ENCODE measurements around the gene YBX1.
"Not testable (repeated sequence)": the region's sequence is repeated elsewhere in the genome, so short reads cannot be mapped to it uniquely, and the experiment has no call there.

The YBX1 gene

DNA sequence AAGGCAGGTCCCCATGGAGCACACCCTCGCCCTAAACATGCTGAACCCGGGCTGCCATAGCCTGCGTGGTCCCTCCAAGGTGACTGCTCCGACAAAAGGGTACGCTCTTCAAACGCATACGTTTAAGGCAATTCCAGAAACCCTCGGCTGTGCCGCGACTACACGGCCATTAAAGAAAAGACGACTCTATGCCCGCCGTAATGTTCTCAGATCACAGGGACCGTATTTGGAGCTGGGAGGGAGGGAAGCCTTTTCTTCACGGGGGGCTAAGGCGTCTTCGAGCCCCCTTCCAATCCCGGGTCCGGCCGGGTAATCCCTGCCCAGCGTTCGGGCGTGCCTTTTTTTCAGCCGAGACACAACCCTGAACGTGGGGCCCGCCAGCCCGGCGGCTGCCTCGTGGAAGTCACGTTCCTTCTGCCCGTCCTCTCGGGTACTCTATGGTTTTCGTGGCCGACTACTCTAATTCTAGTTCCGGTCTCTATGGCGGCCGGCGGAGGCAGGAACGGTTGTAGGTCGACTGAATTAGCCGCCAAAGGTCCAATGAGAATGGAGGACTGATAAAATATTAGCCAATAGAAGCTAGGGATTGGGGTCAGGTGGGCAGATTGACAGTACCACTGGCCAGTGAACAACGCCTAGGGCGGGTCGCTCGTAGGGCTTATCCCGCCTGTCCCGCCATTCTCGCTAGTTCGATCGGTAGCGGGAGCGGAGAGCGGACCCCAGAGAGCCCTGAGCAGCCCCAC is at the start of gene YBX1:
YBX1 (plus strand) TSS at position 678 of the 743 bp plus-strand sequence. CDS start 148 bp downstream, outside the sequence.
- in situ Hi-C loops (cut with MboI; ENCODE audit: low sequenced_read_pairs): no loop called here

- in situ Hi-C loops (cut with MboI; ENCODE audit: low sequenced_read_pairs): no loop called here
These were observed 43.1 kb upstream of the YBX1 start for GRCh38 chr1:42639116-42639515.

DNA sequence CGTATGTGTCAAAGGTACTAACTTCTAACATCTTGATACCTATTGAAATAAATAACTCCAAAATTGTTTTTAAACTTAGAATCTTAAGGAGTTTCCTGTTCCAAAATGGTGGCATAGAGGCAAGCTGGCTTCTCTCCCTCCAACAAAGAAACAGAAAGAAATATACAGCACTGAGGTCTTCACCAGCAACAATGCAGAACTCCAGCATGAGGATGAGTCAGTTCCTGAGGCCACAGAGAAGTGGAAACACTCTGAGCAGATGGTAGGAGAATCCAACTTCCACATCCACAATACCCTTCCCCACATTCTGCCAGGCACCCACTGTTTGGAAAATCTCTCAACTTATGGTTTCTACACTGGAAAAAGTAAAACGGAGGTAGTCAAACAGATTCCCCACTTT is 36.2 kb upstream of the YBX1 start:
- in situ Hi-C loops (cut with MboI; ENCODE audit: low sequenced_read_pairs): no loop called here

GRCh38 chr1:42657201-42657600 is 25.0 kb upstream of the YBX1 start:
- in situ Hi-C loops (cut with MboI; ENCODE audit: low sequenced_read_pairs): no loop called here

DNA sequence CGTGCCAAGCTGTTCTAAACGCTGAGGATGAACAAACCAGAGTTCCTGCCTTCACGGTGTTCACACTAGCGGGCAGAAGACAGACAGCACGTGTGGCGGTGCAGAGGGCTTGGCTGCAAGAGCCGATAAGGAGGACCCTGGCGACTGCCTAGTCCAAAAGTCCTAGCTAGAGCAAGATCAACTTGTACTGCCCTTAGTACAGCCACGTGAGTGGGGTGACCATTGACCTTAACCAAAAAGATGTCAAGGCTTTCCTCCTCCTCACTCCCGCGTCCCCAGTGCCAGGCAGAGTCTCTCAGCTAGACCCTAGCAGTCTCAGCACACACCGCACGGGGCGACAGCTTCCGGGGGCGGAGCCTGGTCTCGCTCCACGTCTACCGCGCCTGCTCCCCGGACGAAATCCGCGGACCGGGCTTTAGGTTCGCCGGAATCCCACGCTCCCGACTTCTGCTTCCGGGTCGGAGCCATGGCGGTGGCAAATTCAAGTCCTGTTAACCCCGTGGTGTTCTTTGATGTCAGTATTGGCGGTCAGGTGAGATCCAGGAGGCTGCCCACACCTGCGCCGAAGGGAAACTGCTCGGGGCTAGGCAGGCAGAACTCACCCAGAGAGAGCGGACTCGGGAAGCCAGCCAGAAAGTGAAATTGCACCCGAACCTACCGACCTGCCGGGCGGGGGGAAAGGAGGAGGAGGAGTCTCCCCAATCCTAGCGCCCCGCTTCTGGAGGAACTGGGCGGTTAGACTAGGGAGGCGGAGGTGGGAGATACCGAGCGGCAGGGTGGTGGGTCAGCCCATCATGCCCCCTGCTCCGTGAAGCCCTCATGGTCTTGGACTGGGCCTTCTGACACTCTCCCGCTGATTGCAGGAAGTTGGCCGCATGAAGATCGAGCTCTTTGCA is 24.0 kb upstream of the YBX1 start, which contains the start of gene PPIH:
PPIH (plus strand) TSS at position 443 of the 896 bp plus-strand sequence; CDS start at position 467, 24 bp downstream.
- in situ Hi-C loops (cut with MboI; ENCODE audit: low sequenced_read_pairs): no loop called here

GRCh38 chr1:42658877-42659337 is 23.3 kb upstream of the YBX1 start:
- in situ Hi-C loops (cut with MboI; ENCODE audit: low sequenced_read_pairs): no loop called here

GRCh38 chr1:42660907-42661500 is 21.2 kb upstream of the YBX1 start:
- in situ Hi-C loops (cut with MboI; ENCODE audit: low sequenced_read_pairs): no loop called here

- in situ Hi-C loops (cut with MboI; ENCODE audit: low sequenced_read_pairs): no loop called here
These were observed 12.3 kb upstream of the YBX1 start for GRCh38 chr1:42669936-42670335.

- in situ Hi-C loops (cut with MboI; ENCODE audit: low sequenced_read_pairs): no loop called here
These were observed 11.8 kb upstream of the YBX1 start for GRCh38 chr1:42670425-42670824.

- in situ Hi-C loops (cut with MboI; ENCODE audit: low sequenced_read_pairs): no loop called here
These were observed 8.0 kb upstream of the YBX1 start for GRCh38 chr1:42674214-42674613.

- in situ Hi-C loops (cut with MboI; ENCODE audit: low sequenced_read_pairs): no loop called here
These were observed 7.5 kb upstream of the YBX1 start for GRCh38 chr1:42674682-42675081.

GRCh38 chr1:42675467-42675866 is 6.8 kb upstream of the YBX1 start:
- in situ Hi-C loops (cut with MboI; ENCODE audit: low sequenced_read_pairs): no loop called here

- in situ Hi-C loops (cut with MboI; ENCODE audit: low sequenced_read_pairs): no loop called here
These were observed 5.6 kb upstream of the YBX1 start for GRCh38 chr1:42676534-42677087.

DNA sequence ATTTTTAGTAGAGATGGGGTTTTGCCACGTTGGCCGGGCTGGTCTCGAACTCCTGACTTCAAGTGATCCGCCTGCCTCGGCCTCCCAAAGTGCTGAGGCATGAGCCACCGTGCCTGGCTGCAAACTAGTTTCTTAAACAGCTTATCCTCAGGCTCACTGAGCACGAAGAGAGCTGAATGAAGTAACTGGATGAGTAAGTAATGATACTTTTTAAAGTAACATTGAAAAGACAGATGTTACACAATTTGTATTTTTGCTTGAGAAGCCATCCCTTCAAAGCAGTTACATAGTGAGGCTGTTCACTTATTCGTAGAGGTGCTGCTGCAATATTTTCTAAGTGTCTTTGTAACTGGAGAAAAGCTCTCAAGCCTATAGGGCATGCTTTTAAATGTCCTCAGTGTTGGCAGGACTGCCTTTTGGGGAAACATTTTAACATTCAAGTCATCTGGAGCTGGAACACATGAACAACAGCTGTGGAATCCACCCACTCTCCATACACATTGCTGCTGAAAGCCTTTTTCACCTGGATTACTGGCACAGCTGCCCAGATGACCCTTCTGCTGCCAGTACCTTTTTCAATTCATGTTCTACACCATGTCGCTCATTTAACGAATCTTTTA is 2.7 kb upstream of the YBX1 start:
- in situ Hi-C loops (cut with MboI; ENCODE audit: low sequenced_read_pairs): no loop called here

DNA sequence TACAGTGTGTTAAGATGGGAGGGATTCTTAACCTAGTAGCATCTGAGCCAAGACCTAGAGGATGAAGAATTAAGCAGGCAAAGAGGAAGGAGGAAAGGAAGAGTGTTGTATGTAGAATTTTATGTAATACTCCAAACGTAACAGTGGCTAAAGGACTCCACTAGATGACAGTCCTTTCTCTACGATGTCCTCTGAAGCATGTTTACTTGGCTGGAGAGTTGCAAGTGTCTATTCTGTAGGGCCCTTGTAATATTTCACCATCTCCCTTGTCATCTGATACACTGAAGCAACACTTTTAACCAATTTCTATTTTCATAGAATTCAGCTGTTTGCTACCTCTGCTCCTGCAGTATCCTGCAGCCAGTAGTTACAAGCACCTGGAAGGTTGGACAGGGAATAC is 2.2 kb upstream of the YBX1 start:
- in situ Hi-C loops (cut with MboI; ENCODE audit: low sequenced_read_pairs): no loop called here

DNA sequence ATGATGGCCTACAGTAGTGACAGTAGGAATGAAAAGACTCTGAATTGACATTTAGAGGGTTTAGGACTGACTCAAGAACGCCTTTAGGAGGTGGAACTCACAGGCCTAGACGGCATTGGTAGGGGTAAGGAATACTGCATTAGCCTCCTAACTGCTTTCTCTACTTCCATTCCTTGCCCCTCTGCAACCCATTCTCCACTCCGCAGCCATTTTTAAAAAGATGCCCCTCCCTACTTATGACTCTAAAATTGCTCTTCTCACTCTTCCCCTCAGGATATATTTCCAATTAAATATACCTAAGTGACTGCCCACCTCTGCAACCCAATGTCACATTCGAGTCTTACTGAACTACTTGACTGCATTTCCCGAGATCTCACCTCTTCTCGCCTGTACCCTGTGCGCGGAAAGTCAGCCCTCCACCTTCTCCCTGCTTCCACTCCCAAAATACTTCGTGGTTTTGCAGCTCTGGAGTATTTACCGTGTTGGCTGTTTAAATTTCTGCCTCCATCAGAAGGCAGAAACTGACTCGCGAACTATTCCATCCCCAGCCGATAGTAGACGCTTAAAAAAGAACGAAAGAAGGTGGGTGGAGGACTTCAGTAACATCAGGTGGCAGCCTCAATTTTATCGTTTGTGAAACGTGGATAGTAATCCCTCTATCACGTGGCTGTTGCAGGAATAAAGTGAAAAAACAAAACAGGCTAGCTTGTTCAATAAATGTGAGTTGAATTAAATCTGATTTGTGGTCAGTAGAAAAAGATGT is 1.1 kb upstream of the YBX1 start:
- in situ Hi-C loops (cut with MboI; ENCODE audit: low sequenced_read_pairs): no loop called here

DNA sequence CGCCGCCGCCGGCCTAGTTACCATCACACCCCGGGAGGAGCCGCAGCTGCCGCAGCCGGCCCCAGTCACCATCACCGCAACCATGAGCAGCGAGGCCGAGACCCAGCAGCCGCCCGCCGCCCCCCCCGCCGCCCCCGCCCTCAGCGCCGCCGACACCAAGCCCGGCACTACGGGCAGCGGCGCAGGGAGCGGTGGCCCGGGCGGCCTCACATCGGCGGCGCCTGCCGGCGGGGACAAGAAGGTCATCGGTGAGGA is 193 bp downstream of the YBX1 start:
- in situ Hi-C loops (cut with MboI; ENCODE audit: low sequenced_read_pairs): not testable (repeated sequence)

DNA sequence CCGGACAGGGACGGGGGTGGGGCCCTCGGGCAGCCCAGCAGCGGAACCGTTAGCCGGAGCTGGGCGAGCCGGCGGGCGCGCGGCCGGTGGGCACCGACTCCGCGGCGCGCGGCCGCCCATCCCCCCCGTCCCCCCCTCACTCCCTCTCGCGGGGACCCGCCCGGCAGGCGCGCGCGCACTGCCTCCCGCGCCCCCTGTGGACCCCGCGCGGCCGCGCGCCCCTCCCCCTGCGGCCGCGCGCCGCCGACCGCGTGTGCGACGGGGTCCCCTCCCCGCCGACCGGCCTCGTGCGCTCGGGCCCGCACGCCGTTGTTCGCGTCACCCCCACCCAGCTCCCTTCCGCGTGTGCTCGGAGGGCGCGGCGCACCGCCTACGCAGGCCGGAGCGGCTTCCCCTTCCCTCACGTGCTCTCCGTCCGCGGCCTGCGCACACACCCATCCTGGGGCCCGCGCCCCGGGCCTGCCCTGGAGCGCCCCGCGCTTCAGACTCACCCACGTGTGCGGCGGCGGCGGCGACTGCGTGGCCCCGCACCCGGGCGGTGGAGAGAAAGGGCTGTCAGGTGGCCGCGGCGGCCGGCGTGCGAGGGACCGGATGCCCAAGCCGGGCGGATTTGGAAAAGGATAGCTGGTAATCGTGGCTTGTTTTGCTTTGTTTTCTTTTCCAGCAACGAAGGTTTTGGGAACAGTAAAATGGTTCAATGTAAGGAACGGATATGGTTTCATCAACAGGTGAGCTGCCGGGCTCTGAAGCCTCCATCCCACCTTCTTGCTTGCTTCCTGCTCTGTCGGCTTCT is 717 bp downstream of the YBX1 start:
- in situ Hi-C loops (cut with MboI; ENCODE audit: low sequenced_read_pairs): no loop called here

GRCh38 chr1:42684139-42684538 is 1.9 kb downstream of the YBX1 start:
- in situ Hi-C loops (cut with MboI; ENCODE audit: low sequenced_read_pairs): no loop called here
